Transverse colon (tissue), 4 donors: ENCODE results near the gene SPATA16. TPM values are rescaled to one million over a fixed set of nuclear protein-coding genes. Genes with fewer than 3 reads are reported as not detected.

Source experiments
- DNase-seq: peaks from one replicate; pipeline ENCODE4 v3.0.0-alpha.2; 2019
- H3K27ac ChIP-seq, 4 donors: fragments of 200-600 bp; sonication (generic); 2 replicates each; pipeline ENCODE4 v1.5.1; 2016 to 2018; ENCODE audit warnings: inconsistent platforms in 4 of 4
- H3K27me3 ChIP-seq: fragments of 200-600 bp; sonication (generic); 2 replicates; pipeline ENCODE4 v1.5.1; 2017; ENCODE audit warnings: inconsistent platforms
- H3K36me3 ChIP-seq, 4 donors: fragments of 200-600 bp; sonication (generic); 2 replicates each; pipeline ENCODE4 v1.5.1; 2017 to 2019; ENCODE audit warnings: inconsistent platforms in 4 of 4
- H3K4me1 ChIP-seq, 4 donors: fragments of 200-600 bp; sonication (generic); 2 replicates each; pipeline ENCODE4 v1.5.1; 2017 to 2020; ENCODE audit warnings: inconsistent platforms in 4 of 4
- H3K4me3 ChIP-seq, 4 donors: fragments of 200-600 bp; sonication (generic); 1 replicate in 1 of 4; 2 replicates in 3 of 4; pipeline versions ENCODE4 v1.5.1 to v1.6.1; 2017 to 2019; ENCODE audit warnings: inconsistent platforms in 4 of 4
- H3K9me3 ChIP-seq, 2 donors: fragments of 200-600 bp; sonication (generic); 2 replicates each; pipeline ENCODE4 v1.5.1; 2017 to 2019; ENCODE audit warnings: inconsistent platforms in 2 of 2
- EP300 ChIP-seq: sonication (generic); formaldehyde crosslinking; IDR thresholded peaks from one replicate; pipeline ENCODE4 v1.6.1; 2017; ENCODE audit warnings: antibody characterized with exemption, low read depth
- POLR2A ChIP-seq: fragments of 450-650 bp; IDR thresholded peaks from one replicate; pipeline ENCODE4 v1.6.1; 2016; ENCODE audit warnings: antibody characterized with exemption, mild to moderate bottlenecking, moderate library complexity
- POLR2AphosphoS5 ChIP-seq, 3 donors: sonication (generic); formaldehyde crosslinking; IDR thresholded peaks; one replicate each; pipeline ENCODE4 v1.6.1; 2016; ENCODE audit warnings: antibody characterized with exemption in 3 of 3
- WGBS, 2 donors: methylation state at CpG; one replicate each; pipeline ENCODE4 v1.1.5; 2018; ENCODE audit warnings: low coverage in 1 of 2; 5-methylcytosine and 5-hydroxymethylcytosine counted together
- in situ Hi-C, 4 donors: fragments of 200-750 bp; cut with MboI; loops; one replicate each; pipeline versions ENCODE4 v1.15.0 to v1.15.1; 2017; ENCODE audit warnings: low sequenced_read_pairs in 3 of 4, low pct_ligation_motif_present in 1 of 4, low pct_unique_long_range_greater_than_20kb in 1 of 4
- intact Hi-C: fragments of 100-400 bp; cut with DNase I; formaldehyde crosslinking; loops from one replicate; pipeline ENCODE4 v1.15.1; 2023; ENCODE audit warnings: low total_unique reads
- total RNA-seq, 4 donors: library from RNA; depleted of rRNA; stranded (reverse); fragments of >200 nt; gene quantifications; one replicate each; pipeline ENCODE4 v1.1.0, GENCODE V29; 2016
- TF ChIP-seq, protein P1 (sequence below), 5 experiments: fragments of 200-600 bp in 3 of 5; fragments of 450-650 bp in 2 of 5; sonication (generic) in 3 of 5; IDR thresholded peaks; 1 replicate in 2 of 5; 2 replicates in 3 of 5; pipeline ENCODE4 v1.5.1; 2016 to 2017; ENCODE audit warnings: antibody characterized with exemption in 5 of 5, inconsistent platforms in 3 of 5, mild to moderate bottlenecking in 2 of 5, moderate library complexity in 1 of 5

SPATA16 gene
- total RNA-seq, 4 donors from 2014 or later = not detected

DNA sequence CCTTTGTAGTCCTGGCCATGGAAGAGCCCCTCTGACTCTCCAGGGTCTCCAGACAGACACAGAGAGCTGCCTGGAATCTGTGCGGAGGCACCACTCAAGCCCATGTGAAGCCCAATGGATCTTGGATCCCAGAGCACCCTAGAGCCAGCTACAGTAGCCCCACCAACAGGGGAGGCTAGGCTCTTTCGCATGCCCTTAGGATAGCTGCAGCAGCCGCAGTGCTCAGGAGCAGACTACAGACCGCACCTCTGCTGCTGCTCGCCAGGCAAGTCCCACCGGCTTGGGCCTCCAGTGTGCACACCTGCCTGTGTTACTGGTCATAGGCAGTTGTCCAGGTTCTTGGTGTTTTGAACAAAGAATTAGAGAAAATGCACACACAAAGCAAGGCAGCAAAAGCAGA lies 131.6 kb downstream of the SPATA16 start:
- no peaks in the 10 kb centered on the region for H3K27me3 ChIP-seq
- no peaks in the 10 kb centered on the region for H3K4me1 ChIP-seq
- in situ Hi-C loops (no loop called here), intact Hi-C loops (no loop called here)
- DNase-seq = no peak
- 95% methylated on average over 6 of the region's 6 CpGs; no CpG with 5 or more reads in 1 of the 2 donors for WGBS, 2 donors
- no peak overlapping the region for H3K27ac ChIP-seq
- H3K4me3 ChIP-seq = no peak overlapping the region
- TF ChIP-seq POLR2AphosphoS5 (IDR thresholded peaks at IDR 0.05) (no peak), POLR2A (no peak), EP300 (no peak)
- TF ChIP-seq, protein P1, sequence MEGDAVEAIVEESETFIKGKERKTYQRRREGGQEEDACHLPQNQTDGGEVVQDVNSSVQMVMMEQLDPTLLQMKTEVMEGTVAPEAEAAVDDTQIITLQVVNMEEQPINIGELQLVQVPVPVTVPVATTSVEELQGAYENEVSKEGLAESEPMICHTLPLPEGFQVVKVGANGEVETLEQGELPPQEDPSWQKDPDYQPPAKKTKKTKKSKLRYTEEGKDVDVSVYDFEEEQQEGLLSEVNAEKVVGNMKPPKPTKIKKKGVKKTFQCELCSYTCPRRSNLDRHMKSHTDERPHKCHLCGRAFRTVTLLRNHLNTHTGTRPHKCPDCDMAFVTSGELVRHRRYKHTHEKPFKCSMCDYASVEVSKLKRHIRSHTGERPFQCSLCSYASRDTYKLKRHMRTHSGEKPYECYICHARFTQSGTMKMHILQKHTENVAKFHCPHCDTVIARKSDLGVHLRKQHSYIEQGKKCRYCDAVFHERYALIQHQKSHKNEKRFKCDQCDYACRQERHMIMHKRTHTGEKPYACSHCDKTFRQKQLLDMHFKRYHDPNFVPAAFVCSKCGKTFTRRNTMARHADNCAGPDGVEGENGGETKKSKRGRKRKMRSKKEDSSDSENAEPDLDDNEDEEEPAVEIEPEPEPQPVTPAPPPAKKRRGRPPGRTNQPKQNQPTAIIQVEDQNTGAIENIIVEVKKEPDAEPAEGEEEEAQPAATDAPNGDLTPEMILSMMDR (IDR thresholded peaks at IDR 0.05) = no peak
- H3K9me3 ChIP-seq = no peaks in the 10 kb centered on the region
- no peaks in the 10 kb centered on the region for H3K36me3 ChIP-seq

DNA sequence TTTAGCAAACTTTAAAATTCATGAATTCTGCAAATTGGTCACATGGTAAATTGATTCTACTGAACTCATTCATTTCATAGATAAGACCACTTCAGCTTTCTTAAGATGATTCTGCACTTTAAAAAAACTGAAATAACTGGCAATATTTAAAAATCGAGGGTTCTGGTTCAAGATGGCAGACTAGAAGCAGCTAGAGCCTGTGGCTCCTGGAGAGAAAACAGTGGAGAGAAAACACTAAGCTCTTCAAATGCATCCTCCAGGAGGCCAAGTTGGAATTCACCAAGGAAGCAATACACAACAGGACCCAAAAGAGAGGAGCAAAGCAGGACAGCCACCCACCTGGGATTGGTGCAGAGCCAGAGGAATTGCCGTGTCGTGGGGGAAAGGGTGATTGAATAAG lies 132.1 kb downstream of the SPATA16 start:
- Histone ChIP-seq H3K27ac (no peak overlapping the region), H3K4me1 (no peaks in the 10 kb centered on the region), H3K27me3 (no peaks in the 10 kb centered on the region), H3K9me3 (no peaks in the 10 kb centered on the region), H3K4me3 (no peak overlapping the region), H3K36me3 (no peaks in the 10 kb centered on the region)
- WGBS, 2 donors = 60 to 84% methylated on average over 1 to 3 of the region's 3 CpGs
- no peak for DNase-seq
- TF ChIP-seq POLR2AphosphoS5 (IDR thresholded peaks at IDR 0.05) (no peak), POLR2A (no peak), EP300 (no peak)
- TF ChIP-seq, protein P1 (IDR thresholded peaks at IDR 0.05) = no peak
- in situ Hi-C loops (no loop called here), intact Hi-C loops (no loop called here)

DNA sequence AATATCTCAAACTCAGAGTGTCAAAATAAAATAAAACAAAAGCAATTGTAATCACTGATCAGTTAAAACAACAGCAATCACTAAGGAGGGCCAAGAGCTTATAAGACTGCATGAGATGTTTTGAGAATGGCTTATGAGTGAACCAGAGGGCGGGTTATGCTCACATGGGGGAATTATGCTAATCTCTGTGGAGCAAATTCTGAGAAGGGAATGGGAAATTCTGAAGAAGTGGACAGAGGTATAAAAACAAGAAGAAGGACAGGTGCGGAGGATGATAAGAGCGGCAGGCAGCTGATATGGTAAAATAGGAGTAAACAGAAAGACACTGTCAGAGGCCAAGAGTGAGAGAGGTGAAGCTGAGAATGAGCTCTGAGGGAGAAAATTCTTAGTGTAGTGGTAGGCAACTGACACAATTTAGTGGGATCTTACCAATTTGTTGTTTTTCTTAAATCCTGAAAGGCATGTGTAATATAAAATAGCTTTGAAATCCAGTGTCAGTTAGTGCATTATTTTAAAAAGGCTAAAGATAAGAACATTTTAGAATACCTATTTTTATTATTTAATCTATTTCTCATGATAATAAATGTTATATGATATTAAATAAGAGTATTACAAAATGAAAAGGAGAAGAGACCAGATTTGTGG lies 133.8 kb downstream of the SPATA16 start:
- Histone ChIP-seq H3K36me3 (no peaks in the 10 kb centered on the region), H3K27ac (no peak overlapping the region), H3K9me3 (no peaks in the 10 kb centered on the region), H3K27me3 (no peaks in the 10 kb centered on the region), H3K4me1 (no peaks in the 10 kb centered on the region), H3K4me3 (no peak overlapping the region)
- WGBS, 2 donors = 50 to 53% methylated on average over 3 of the region's 3 CpGs
- in situ Hi-C loops = no loop called here
- intact Hi-C loops = no loop called here
- DNase-seq = no peak
- TF ChIP-seq POLR2A (no peak), EP300 (no peak), POLR2AphosphoS5 (IDR thresholded peaks at IDR 0.05) (no peak)
- TF ChIP-seq, protein P1 (IDR thresholded peaks at IDR 0.05) = no peak

DNA sequence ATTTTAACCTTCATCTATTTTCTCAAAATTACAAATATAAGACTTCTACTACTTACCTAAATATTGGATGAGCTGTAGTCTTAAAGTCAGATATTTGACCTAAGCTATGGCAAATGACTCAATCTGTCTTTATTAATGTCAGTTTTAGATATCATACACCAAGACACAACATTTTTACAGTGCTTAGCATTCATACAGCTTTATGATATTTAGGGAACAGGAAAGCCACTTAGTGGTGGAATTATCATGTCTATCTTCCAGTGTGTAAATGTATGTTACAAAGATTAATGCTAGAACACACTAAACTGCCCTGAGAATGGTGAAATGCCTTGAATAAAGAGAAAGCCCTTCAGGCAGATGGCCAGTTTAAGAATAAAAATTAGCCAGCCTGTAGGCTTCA lies 135.0 kb downstream of the SPATA16 start:
- DNase-seq = no peak
- H3K4me3 ChIP-seq = no peak overlapping the region
- no peaks in the 10 kb centered on the region for H3K4me1 ChIP-seq
- no peaks in the 10 kb centered on the region for H3K9me3 ChIP-seq
- no peak overlapping the region for H3K27ac ChIP-seq
- no peaks in the 10 kb centered on the region for H3K27me3 ChIP-seq
- intact Hi-C loops (no loop called here), in situ Hi-C loops (no loop called here)
- no peaks in the 10 kb centered on the region for H3K36me3 ChIP-seq
- TF ChIP-seq POLR2A (no peak), POLR2AphosphoS5 (IDR thresholded peaks at IDR 0.05) (no peak), EP300 (no peak)
- TF ChIP-seq, protein P1 (IDR thresholded peaks at IDR 0.05) = no peak
